ENCODE results near the gene LMCD1. TPM values are rescaled to one million over a fixed set of nuclear protein-coding genes. Genes with fewer than 3 reads are reported as not detected.

Gene LMCD1
- total RNA-seq, 2 experiments from 2014 or later, result 2.3 to 2.7 TPM

DNA sequence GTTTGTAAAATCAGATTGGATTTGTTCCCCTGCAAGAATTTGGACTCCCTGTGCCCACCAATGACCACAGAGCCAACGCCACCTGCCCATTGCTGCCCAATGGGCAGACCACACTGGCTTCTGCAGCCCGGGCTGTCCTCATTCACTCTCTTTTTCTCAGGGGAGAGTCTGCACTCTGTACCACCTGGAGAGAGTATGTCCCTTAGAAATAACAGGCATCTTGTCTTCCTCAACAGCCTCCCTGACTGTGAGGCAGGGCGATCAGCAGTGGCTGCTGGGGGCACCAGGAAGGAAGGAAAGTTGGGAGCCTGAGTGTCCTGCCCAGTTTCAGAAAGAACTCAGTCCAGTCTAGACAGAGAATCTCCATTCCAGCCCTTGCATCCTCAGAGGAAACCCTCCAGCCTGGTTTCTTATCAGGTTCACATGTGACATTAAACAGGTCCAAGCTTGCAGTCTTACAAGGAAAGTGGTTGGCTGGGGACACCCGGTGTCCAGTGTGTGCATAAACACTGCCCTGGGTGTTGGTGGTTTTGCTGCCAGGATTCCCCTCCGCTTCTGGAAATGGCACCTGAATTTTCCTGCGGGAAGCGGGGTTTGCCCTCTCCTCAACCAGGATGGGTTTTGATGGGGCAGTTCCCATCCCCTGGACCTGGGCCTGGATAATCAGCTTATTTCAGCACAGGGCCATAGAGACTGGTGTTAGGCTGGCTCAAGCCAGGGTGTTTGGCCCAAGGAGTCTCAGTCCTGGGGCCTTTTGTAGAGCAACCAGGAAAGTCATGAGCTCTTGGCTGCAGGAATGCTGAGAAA lies 105.8 kb downstream of the LMCD1 start:
- no peak for DNase-seq
- Mint-ChIP-seq H3K4me3 (no peak overlapping the region), H3K9me3 (no peaks in the 10 kb centered on the region), H3K27ac (no peak overlapping the region), H3K27me3 (no peaks in the 10 kb centered on the region), H3K36me3 (no peaks in the 10 kb centered on the region), H3K4me1 (no peaks in the 10 kb centered on the region)

DNA sequence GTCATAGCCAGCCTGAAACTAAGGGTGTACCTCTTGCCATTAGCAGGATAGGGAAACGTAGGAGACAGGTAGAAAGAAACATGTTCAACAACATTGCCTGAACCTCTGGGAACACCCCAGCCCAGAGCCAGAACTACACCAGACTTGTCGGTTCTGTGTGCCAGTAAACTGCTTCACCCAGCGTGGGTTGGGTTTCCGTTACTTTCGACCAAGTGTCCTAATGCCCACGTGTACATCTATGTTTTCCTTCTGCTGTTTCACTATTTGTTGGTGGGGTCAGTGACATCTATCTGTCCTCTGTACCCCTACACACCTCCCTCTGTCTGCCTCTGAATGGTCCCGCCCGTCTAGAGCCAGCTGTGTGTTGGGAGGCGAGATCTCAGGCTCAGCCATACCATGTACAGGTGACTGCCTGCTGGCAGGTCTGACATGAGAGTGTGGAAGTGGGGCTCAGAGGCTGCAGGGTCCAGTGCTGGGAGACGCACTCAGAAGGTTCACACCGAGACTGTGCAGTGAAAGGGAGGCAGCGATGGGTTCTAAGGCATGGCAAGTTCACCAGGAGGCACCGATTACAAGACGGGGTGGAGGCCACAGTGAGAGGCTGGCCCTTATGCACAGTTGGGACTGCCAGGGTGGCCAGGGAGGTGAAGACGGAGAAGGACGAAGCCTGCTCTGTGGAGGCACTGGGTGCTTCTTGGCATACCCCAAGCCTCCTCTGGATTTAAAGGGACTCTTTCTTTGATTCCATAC lies 106.6 kb downstream of the LMCD1 start:
- H3K27ac Mint-ChIP-seq, result no peak overlapping the region

DNA sequence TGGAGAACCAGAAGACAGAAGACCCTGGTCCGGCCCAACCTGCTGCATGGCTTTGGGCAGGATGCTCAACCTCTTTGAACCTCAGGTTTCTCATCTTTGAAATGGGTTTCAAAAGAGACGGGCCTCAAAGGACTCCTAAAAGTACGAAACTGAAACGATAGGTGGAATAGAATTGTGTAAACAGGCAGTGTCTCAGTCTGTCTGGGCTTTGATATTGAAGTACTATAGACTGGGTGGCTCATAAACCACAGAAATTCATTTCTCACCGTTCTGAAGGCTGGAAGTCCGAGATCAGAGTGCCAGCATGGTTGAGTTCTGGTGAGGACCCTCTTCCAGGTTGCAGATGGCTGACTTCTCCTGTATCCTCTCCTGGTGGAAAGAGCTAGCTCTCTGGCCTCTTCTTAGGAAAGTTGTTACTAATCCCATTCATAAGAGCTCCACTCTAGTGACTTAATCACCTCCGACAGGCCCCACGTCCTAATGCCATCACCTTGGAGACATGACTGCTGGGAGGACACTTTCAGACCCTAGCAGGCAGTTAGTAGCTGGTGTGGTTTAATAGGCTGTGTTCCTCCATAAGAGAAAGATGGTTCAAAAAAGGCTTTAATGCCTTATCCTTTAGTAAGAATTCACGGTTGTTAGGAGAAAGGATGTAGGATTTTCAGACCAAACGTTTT lies 107.3 kb downstream of the LMCD1 start:
- no peaks in the 10 kb centered on the region for H3K27me3 Mint-ChIP-seq
- DNase-seq, result no peak
- no peaks in the 10 kb centered on the region for H3K36me3 Mint-ChIP-seq
- H3K9me3 Mint-ChIP-seq, result no peaks in the 10 kb centered on the region
- no peak overlapping the region for H3K27ac Mint-ChIP-seq
- H3K4me3 Mint-ChIP-seq, result no peak overlapping the region
- no peaks in the 10 kb centered on the region for H3K4me1 Mint-ChIP-seq

More for the DNA sequence above, 106.6 kb downstream of the LMCD1 start:
- Mint-ChIP-seq H3K9me3 (no peaks in the 10 kb centered on the region), H3K27me3 (no peaks in the 10 kb centered on the region), H3K36me3 (no peaks in the 10 kb centered on the region), H3K4me3 (no peak overlapping the region), H3K4me1 (no peaks in the 10 kb centered on the region)
- no peak for DNase-seq

DNA sequence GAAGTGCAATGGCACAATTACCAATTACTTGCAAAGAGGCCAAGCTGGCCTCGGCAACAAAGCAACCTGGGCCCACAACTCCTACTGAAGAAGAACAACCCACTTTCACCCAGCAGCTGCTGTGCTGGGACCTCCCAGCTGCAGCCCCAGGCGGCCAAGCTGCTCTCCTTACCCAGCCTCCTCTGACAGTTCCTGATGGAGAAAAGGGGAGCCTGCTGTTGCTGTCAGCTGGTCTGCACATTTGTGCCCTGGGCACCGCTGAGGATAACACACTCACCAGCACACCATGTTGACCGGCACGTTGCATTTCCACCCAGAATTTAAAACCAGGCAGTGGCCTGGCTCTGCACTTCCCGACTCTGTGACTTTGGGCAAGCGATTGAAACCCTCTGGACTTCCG lies 109.3 kb downstream of the LMCD1 start:
- no peaks in the 10 kb centered on the region for H3K9me3 Mint-ChIP-seq
- no peaks in the 10 kb centered on the region for H3K4me1 Mint-ChIP-seq
- no peak for DNase-seq
- no peaks in the 10 kb centered on the region for H3K36me3 Mint-ChIP-seq
- no peaks in the 10 kb centered on the region for H3K27me3 Mint-ChIP-seq
- no peak overlapping the region for H3K4me3 Mint-ChIP-seq
- H3K27ac Mint-ChIP-seq, result no peak overlapping the region

DNA sequence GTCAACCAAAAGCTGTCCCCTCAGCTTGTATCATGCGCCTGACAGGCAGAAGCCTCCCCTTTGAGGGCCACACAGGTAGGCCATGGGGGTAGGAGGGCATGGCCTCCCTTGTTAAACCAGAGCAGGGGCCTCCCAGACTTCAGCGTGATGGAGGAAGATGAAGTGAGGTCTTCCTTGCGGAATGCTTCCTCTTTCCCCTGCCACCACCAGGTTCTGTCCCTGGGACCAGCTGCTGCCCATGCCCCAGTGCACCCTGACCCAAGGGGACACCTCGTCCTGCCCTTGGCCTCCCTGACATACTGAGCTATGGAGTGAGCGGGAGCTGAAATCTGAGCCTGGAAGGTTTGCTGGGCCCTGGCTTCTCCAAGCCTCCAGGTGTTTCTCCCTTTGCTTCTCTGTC lies 116.3 kb downstream of the LMCD1 start:
- no peak for DNase-seq
- Mint-ChIP-seq H3K4me1 (no peaks in the 10 kb centered on the region), H3K27me3 (peaks cover 6% of the 10 kb centered on the region), H3K36me3 (no peaks in the 10 kb centered on the region), H3K27ac (no peak overlapping the region), H3K9me3 (no peaks in the 10 kb centered on the region), H3K4me3 (no peak overlapping the region)

DNA sequence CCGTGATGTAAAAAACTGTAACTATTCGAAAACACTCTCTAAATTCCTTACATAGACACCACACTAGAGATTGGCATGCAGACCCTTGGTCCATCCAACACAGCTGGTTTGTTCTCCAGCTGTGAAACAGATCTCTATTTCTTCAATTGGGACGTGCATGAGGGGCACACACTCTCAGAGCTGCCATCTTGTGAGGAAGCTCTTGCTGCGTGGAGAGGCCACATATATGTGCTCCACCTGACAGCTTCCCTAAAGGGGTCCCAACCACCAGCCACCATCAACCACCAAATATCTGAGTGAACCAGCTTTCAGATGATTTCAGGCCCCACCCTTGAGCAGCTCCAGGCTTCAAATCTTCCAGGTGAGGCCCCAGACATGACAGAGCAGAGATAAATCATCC lies 117.3 kb downstream of the LMCD1 start:
- Mint-ChIP-seq H3K4me3 (no peak overlapping the region), H3K9me3 (no peaks in the 10 kb centered on the region), H3K4me1 (no peaks in the 10 kb centered on the region), H3K27ac (no peak overlapping the region), H3K36me3 (no peaks in the 10 kb centered on the region), H3K27me3 (peaks cover 12% of the 10 kb centered on the region)
- no peak for DNase-seq

DNA sequence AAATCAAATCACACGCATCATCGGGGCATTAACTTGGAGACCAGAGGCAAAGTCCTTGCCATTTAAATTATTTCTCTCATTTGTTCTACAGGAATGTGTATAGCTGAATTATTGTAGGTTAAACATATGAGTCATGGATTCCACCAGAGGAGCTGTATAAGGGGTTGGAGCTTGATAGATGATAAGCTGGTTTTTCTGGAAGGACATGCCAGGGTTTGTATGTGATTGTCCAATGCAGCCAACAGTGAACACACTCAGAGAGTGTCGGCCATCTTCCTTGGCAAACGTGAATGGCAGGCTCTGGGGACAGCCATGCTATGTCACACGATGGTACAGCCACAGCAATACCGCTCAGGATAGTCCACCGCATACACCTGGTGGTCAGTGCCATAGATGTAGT lies 117.9 kb downstream of the LMCD1 start:
- no peaks in the 10 kb centered on the region for H3K36me3 Mint-ChIP-seq
- no peaks in the 10 kb centered on the region for H3K9me3 Mint-ChIP-seq
- H3K4me3 Mint-ChIP-seq, result no peak overlapping the region
- no peaks in the 10 kb centered on the region for H3K4me1 Mint-ChIP-seq
- H3K27me3 Mint-ChIP-seq, result peaks cover 12% of the 10 kb centered on the region
- H3K27ac Mint-ChIP-seq, result no peak overlapping the region
- no peak for DNase-seq

DNA sequence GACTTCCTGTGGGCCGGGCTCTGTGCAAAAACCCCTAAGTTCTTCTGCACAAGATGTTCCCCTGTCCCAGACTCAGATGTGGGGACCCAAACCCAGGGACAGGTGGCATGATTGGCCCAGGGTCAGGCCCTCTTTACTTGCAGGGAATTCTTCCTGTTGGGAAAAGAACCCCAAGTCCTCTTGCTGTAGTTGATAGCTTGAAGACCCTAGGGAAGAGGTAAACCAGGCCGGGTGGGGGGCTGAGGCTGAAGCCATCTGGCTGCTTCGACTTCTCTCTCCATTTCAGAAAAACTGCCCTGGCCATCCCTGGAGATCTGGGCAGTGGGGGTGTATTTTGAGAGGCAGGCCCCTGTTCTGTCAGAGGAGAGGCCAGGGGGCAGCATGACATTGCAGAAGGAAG lies 119.5 kb downstream of the LMCD1 start:
- no peak for DNase-seq
- peaks cover 12% of the 10 kb centered on the region for H3K27me3 Mint-ChIP-seq
- no peak overlapping the region for H3K27ac Mint-ChIP-seq
- H3K36me3 Mint-ChIP-seq, result no peaks in the 10 kb centered on the region
- no peaks in the 10 kb centered on the region for H3K4me1 Mint-ChIP-seq
- no peak overlapping the region for H3K4me3 Mint-ChIP-seq
- H3K9me3 Mint-ChIP-seq, result no peaks in the 10 kb centered on the region

DNA sequence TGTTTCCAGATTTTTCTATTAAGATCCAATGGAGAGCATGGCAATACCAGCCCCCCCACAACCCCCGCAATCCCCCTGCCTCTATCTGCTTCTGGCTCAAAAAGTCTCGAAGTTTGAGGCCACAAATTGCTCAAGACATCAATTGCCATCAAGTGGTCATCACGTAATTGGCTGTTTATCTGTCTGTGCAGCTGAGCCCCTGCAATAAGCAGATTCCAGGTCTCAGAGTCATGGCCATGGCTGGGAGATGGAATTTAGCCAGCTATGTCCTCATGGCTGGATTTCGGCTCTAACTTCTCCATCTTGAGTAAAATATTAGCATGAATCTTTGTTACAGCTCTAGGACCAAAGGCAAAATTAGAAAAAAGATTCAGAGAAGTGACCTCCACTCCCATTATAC lies 120.2 kb downstream of the LMCD1 start:
- Mint-ChIP-seq H3K36me3 (no peaks in the 10 kb centered on the region), H3K4me3 (no peak overlapping the region), H3K27me3 (peaks cover 12% of the 10 kb centered on the region), H3K27ac (no peak overlapping the region), H3K9me3 (no peaks in the 10 kb centered on the region), H3K4me1 (no peaks in the 10 kb centered on the region)
- no peak for DNase-seq

DNA sequence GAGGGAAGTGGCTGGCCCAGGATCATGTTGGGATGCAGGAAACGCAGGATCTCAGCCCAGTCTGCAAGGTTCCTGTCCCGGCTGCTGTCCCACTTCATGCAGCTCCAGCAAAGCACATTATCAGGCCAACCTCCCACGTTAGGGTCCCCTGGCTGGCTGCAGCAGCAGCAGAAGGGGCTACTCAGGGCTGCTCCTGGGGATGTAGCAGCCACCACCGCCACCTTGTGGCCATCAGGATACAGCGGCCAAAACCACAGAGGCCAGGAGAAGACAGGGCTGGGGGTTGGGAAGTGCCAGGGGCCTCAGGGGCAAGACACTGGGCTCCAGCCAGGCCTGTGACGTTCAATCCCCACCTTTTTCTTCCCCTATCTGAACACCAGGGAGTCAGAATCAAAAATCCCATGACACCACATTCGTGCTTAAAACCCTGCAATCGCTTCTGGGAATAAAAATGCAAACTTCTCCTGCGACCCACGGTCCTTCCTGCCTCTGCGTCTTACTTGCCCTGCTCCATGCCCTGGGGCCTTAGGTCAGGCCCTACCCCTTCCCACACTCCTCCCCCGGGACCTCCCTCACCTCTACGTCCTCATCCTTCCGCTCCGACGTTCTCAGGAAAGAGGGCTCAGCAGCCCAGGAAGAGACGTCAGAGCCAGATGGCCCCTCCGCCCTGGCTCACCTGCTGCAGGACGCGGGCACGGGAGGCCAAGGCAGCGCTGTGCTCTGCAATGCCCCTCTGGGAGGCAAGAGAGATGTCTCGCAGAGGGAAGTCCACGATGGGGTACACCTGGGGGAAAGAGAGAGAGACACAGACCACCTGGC lies 121.5 kb downstream of the LMCD1 start:
- Mint-ChIP-seq H3K27me3 (peaks cover 12% of the 10 kb centered on the region), H3K9me3 (no peaks in the 10 kb centered on the region), H3K4me3 (no peak overlapping the region), H3K27ac (no peak overlapping the region), H3K4me1 (peaks cover 3% of the 10 kb centered on the region), H3K36me3 (no peaks in the 10 kb centered on the region)
- peak; percentile 45 for DNase-seq

DNA sequence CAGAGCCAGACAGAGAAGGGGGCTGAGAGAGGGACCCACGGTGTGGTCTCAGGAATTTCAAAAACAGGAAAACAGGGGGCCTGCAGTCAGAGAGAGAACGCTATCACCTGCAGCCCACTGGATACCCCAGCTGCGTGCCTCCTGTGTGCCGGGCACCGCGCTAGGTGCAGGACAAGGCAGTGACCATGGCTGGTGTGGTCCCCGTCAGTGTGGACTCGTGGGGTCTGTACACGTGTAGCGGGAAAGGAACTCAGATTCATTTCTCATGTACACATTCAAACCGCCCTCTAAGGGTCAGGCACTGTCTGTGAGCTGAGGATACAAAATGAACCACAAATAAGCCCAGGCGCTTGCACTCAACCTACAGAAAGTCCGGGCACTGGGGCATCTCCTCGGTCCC lies 122.1 kb downstream of the LMCD1 start:
- no peak for DNase-seq
- H3K4me1 Mint-ChIP-seq, result peaks cover 3% of the 10 kb centered on the region
- H3K27me3 Mint-ChIP-seq, result peaks cover 12% of the 10 kb centered on the region
- H3K4me3 Mint-ChIP-seq, result no peak overlapping the region
- H3K36me3 Mint-ChIP-seq, result no peaks in the 10 kb centered on the region
- H3K27ac Mint-ChIP-seq, result no peak overlapping the region
- H3K9me3 Mint-ChIP-seq, result no peaks in the 10 kb centered on the region

Other genes starting within 250 kb of the LMCD1 start
- gene SSUH2, start 143.0 kb downstream of the LMCD1 start, total RNA-seq, result under 1 TPM; 0.12 to 0.20 TPM
- not detected for gene CAV3, start 232.0 kb downstream of the LMCD1 start, total RNA-seq